Activated CD8-positive, alpha-beta T cell treated with anti-CD3 and anti-CD28 coated beads, Interleukin-2, amount 10 ng/mL, durations not matched to agents 7 days and 5 days (primary cell): ENCODE measurements around the gene IGFBP5. TPM values are rescaled to one million over a fixed set of nuclear protein-coding genes. Genes with fewer than 3 reads are reported as not detected.

ENCODE experiments used
- ATAC-seq: fragments of 150-1000 bp; cut with Tn5 transposase; one replicate; pipeline ENCODE4 v1.10.0; 2021; ENCODE audit warnings: moderate library complexity
- CTCF ChIA-PET: fragments of 350-600 bp; sonication (Branson Sonifier 250); formaldehyde crosslinking; loops from one replicate; lab custom pipeline; 2021; ENCODE audit warnings: antibody characterized with exemption; lab: Charles Lee
- POLR2A ChIA-PET: fragments of 350-600 bp; sonication (Branson Sonifier 250); formaldehyde crosslinking; loops from one replicate; lab custom pipeline; 2021; ENCODE audit warnings: antibody characterized with exemption; lab: Charles Lee
- DNase-seq: peaks from one replicate; pipeline ENCODE4 v3.0.0-alpha.2; 2020
- H3K27ac Mint-ChIP-seq: one replicate; pipeline ENCODE4 v1.8.0; 2021; ENCODE audit warnings: mild to moderate bottlenecking, mixed read lengths
- H3K27me3 Mint-ChIP-seq: one replicate; pipeline ENCODE4 v1.8.0; 2021; ENCODE audit warnings: low read depth, mixed read lengths
- H3K36me3 Mint-ChIP-seq: one replicate; pipeline ENCODE4 v1.8.0; 2021; ENCODE audit warnings: low read depth, mixed read lengths
- H3K4me1 Mint-ChIP-seq: one replicate; pipeline ENCODE4 v1.8.0; 2021; ENCODE audit warnings: low read depth, mixed read lengths
- H3K4me3 Mint-ChIP-seq: one replicate; pipeline ENCODE4 v1.8.0; 2021; ENCODE audit warnings: mild to moderate bottlenecking, mixed read lengths
- H3K9me3 Mint-ChIP-seq: one replicate; pipeline ENCODE4 v1.8.0; 2022; ENCODE audit warnings: mixed read lengths; ENCODE audit not compliant: insufficient read depth
- total RNA-seq, 2 experiments: library from RNA; stranded (reverse); gene quantifications; one replicate each; pipeline ENCODE4 v1.2.3, GENCODE V29; 2021

The IGFBP5 gene
- total RNA-seq, 2 experiments from 2014 or later = 0.08 to 0.18 TPM

DNA sequence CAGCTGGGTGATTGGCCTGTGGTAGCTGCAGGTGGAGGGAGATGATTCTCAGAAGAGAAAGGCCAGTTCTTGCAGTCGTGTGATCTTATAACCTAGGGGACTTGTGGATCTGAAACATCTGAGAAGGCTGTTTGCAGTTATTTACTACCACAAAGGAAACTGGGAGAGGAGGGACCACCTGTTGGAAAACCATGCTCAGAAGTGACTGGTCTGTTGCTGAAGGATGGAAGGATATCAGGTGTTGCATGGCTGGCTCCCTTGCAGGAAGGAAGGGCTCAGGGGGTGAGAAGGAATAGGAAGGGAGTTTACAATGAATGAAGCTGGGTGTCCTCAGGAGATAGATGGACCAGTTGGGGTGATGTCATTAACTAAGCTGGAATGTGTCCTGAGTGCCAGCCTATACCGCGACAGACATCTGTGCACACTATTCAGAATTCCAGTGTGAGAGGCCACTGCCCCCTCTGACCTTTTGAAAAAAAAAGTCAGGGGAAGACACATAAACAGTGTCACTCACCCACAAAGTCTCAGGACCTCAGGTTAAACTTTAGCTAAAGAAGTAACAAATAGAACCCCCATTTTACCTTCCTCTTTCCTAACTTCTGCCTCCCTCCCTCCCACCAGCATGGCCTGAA, 44.6 kb downstream of the IGFBP5 start:
- ATAC-seq = no peak
- peaks cover 5% of the 10 kb centered on the region for H3K36me3 Mint-ChIP-seq
- ChIA-PET CTCF (interaction anchor here (0.6 to 2.7 kb wide), 9 partner anchors 11 to 1398 kb away, joined by 3 to 11 read pairs (median 4); no protein-coding TSS in a partner anchor), POLR2A (no interaction called here)
- DNase-seq = no peak
- H3K9me3 Mint-ChIP-seq = no peaks in the 10 kb centered on the region
- no peaks in the 10 kb centered on the region for H3K27me3 Mint-ChIP-seq
- peaks cover 9% of the 10 kb centered on the region for H3K4me1 Mint-ChIP-seq
- H3K27ac Mint-ChIP-seq = no peak overlapping the region
- H3K4me3 Mint-ChIP-seq = no peak overlapping the region

DNA sequence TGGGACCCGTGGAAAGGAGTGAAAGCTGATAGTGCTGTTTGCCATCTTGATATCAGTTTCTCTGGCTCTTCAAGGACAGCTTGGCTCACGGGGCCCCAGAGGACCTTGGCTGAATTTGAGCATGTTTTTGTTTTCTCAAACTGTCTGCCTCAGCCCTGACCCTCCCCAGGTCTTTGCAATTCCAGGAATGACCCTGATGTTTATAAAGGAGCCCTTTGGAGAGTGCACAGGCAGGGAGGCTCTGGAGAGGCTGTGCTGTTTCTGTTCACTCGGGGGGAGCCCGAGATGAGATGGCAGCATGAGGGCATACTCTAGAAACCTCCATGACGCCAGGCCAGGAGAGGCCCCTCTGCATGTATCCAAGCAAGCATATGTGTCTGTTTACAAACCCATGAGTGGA, 45.8 kb downstream of the IGFBP5 start:
- Mint-ChIP-seq H3K4me3 (no peak overlapping the region), H3K27ac (no peak overlapping the region), H3K27me3 (no peaks in the 10 kb centered on the region), H3K36me3 (peaks cover 12% of the 10 kb centered on the region), H3K4me1 (peaks cover 15% of the 10 kb centered on the region), H3K9me3 (no peaks in the 10 kb centered on the region)
- ChIA-PET CTCF (interaction anchor here (1.2 to 2.7 kb wide), 4 partner anchors 14 to 132 kb away, joined by 3 to 11 read pairs (median 4); no protein-coding TSS in a partner anchor), POLR2A (no interaction called here)
- DNase-seq (no peak), ATAC-seq (no peak)

DNA sequence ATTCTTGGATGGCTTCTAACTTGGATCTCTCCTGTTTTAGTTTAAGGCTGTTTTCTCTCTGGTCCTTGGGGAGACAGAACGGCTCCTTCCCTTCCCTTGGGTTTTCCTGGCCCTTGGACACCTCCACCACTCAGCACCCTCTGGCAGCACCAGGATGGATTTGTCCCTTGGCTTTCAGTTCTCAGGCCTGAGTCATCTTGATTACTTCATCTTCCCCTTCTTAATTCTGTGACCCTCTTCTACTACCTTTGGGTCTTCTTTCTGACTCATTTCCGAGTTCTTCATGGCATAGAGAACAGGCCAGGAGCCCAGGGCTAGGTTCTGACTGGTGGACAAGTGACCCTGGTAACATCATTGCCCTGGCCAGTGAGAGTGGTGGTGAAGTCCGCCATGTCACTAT, 47.2 kb downstream of the IGFBP5 start:
- CTCF ChIA-PET = no interaction called here
- peaks cover 19% of the 10 kb centered on the region for H3K36me3 Mint-ChIP-seq

DNA sequence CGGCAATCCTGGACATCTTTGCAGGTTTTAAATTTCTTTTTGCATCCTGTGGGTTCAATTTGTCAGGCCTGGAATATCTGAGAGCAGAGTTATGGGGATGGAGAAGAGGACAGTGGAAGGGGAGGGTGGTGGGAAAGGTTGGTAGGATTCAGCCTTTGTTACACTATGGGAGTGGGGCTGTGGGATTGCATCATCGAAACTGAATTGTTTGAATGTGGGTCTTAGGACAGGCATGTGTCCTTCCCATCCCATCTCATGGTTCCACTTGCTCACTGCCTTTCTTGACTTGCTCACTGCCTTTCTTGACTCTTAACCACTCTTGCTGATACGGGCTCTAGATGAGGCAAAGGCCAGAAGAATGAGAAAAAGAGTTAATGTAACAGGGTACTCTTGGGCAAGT, 49.2 kb downstream of the IGFBP5 start:
- no peak for DNase-seq
- ChIA-PET CTCF (interaction anchor here (1.0 to 1.2 kb wide), 2 partner anchors 21 to 126 kb away, joined by 3 read pairs; no protein-coding TSS in a partner anchor), POLR2A (no interaction called here)
- Mint-ChIP-seq H3K9me3 (peaks cover 7% of the 10 kb centered on the region), H3K4me1 (peaks cover 18% of the 10 kb centered on the region), H3K27me3 (no peaks in the 10 kb centered on the region), H3K4me3 (no peak overlapping the region), H3K36me3 (peaks cover 22% of the 10 kb centered on the region), H3K27ac (no peak overlapping the region)
- ATAC-seq = no peak

More for the DNA sequence above, 47.2 kb downstream of the IGFBP5 start:
- Mint-ChIP-seq H3K9me3 (peaks cover 7% of the 10 kb centered on the region), H3K4me3 (no peak overlapping the region), H3K27ac (no peak overlapping the region), H3K27me3 (no peaks in the 10 kb centered on the region), H3K4me1 (peaks cover 18% of the 10 kb centered on the region)
- POLR2A ChIA-PET = no interaction called here
- no peak for ATAC-seq
- no peak for DNase-seq

- H3K9me3 Mint-ChIP-seq = peaks cover 7% of the 10 kb centered on the region
- ChIA-PET POLR2A (no interaction called here), CTCF (no interaction called here)
- H3K4me1 Mint-ChIP-seq = peaks cover 18% of the 10 kb centered on the region
- H3K27ac Mint-ChIP-seq = no peak overlapping the region
- ATAC-seq (no peak), DNase-seq (no peak)
- peaks cover 22% of the 10 kb centered on the region for H3K36me3 Mint-ChIP-seq
- H3K4me3 Mint-ChIP-seq = no peak overlapping the region
- H3K27me3 Mint-ChIP-seq = no peaks in the 10 kb centered on the region
Measured at GRCh38 chr2:216645636-216645950, 49.8 kb downstream of the IGFBP5 start.

- H3K27me3 Mint-ChIP-seq = no peaks in the 10 kb centered on the region
- ATAC-seq (no peak), DNase-seq (no peak)
- peaks cover 7% of the 10 kb centered on the region for H3K9me3 Mint-ChIP-seq
- CTCF ChIA-PET = interaction anchor here (2.1 kb wide), 1 partner anchor 21 kb away, joined by 8 read pairs; no protein-coding TSS in a partner anchor
- H3K4me1 Mint-ChIP-seq = peaks cover 18% of the 10 kb centered on the region
- peak overlapping the region; percentile 68 for H3K27ac Mint-ChIP-seq
- H3K4me3 Mint-ChIP-seq = no peak overlapping the region
- POLR2A ChIA-PET = no interaction called here
- peaks cover 24% of the 10 kb centered on the region for H3K36me3 Mint-ChIP-seq
Measured at GRCh38 chr2:216644842-216645635, 50.3 kb downstream of the IGFBP5 start.

DNA sequence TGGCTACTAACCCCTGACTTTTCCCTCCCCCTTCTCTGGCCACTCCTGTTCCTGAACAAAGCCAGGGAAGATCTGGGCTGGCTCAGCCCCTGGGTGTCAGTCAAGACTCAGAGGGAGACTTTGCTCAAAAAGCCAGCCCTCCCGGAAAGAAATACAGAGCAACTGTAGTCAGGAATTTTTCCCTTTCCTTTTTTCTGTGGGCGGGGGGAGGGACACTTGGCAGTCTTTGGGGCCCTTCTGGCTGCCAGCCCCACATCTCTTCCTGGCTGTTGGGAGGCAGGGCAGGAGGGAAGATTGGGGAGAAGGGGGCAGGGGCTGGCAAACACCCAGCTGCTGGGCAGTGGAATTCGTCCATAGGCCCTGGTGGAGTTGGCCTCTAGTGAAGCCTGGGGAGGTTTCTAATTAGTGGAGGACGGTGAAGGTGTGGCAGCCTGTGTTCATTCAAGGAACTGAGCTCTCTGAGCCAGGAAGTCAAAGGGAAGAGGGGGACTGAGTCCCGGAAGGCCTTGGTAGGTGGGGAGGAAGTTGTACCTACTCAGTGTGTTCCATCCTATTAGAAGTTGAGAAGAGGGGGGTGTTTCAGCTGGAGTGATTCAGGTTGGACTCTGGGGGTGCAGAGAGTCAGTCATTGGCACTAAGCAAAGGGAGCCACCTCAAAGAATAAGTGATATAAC, 51.2 kb downstream of the IGFBP5 start:
- H3K27ac Mint-ChIP-seq = peak overlapping the region; percentile 68
- ChIA-PET CTCF (interaction anchor here (0.6 to 2.1 kb wide), 2 partner anchors 22 to 102 kb away, joined by 3 to 8 read pairs; no protein-coding TSS in a partner anchor), POLR2A (interaction anchor here (0.7 kb wide), 1 partner anchor 38 kb away, joined by 4 read pairs; no protein-coding TSS in a partner anchor)
- no peak for DNase-seq
- peaks cover 27% of the 10 kb centered on the region for H3K36me3 Mint-ChIP-seq
- no peak overlapping the region for H3K4me3 Mint-ChIP-seq
- peaks cover 7% of the 10 kb centered on the region for H3K9me3 Mint-ChIP-seq
- H3K4me1 Mint-ChIP-seq = peaks cover 18% of the 10 kb centered on the region
- no peak for ATAC-seq
- H3K27me3 Mint-ChIP-seq = no peaks in the 10 kb centered on the region

- peaks cover 31% of the 10 kb centered on the region for H3K27me3 Mint-ChIP-seq
- H3K27ac Mint-ChIP-seq = no peak overlapping the region
- H3K4me1 Mint-ChIP-seq = peaks cover 41% of the 10 kb centered on the region
- H3K9me3 Mint-ChIP-seq = no peaks in the 10 kb centered on the region
- ChIA-PET CTCF (no interaction called here), POLR2A (no interaction called here)
- no peak overlapping the region for H3K4me3 Mint-ChIP-seq
- H3K36me3 Mint-ChIP-seq = peaks cover 18% of the 10 kb centered on the region
- ATAC-seq = no peak
- no peak for DNase-seq
Measured at GRCh38 chr2:216637472-216637871, 57.9 kb downstream of the IGFBP5 start.

- CTCF ChIA-PET = no interaction called here
- Mint-ChIP-seq H3K4me3 (peak overlapping the region; percentile 83), H3K27me3 (peaks cover 38% of the 10 kb centered on the region)
Measured at GRCh38 chr2:216636551-216637450, 58.5 kb downstream of the IGFBP5 start.

GRCh38 chr2:216635701-216636550, 59.4 kb downstream of the IGFBP5 start:
- CTCF ChIA-PET = interaction anchor here (1.0 to 2.0 kb wide), 4 partner anchors 14 to 119 kb away, joined by 3 to 7 read pairs (median 4); no protein-coding TSS in a partner anchor
- peaks cover 45% of the 10 kb centered on the region for H3K4me1 Mint-ChIP-seq
- H3K27me3 Mint-ChIP-seq = peaks cover 45% of the 10 kb centered on the region
- no peak overlapping the region for H3K27ac Mint-ChIP-seq
- POLR2A ChIA-PET = interaction anchor here (0.5 to 0.6 kb wide), 3 partner anchors 26 to 126 kb away, joined by 3 read pairs; no protein-coding TSS in a partner anchor
- H3K4me3 Mint-ChIP-seq = peak overlapping the region; percentile 83
- ATAC-seq = no peak
- no peak for DNase-seq
- peaks cover 18% of the 10 kb centered on the region for H3K36me3 Mint-ChIP-seq
- H3K9me3 Mint-ChIP-seq = no peaks in the 10 kb centered on the region

More at GRCh38 chr2:216636551-216637450, 58.5 kb downstream of the IGFBP5 start:
- no peak for DNase-seq
- no peak overlapping the region for H3K27ac Mint-ChIP-seq
- H3K4me1 Mint-ChIP-seq = peaks cover 45% of the 10 kb centered on the region
- H3K36me3 Mint-ChIP-seq = peaks cover 18% of the 10 kb centered on the region
- no peaks in the 10 kb centered on the region for H3K9me3 Mint-ChIP-seq
- POLR2A ChIA-PET = no interaction called here
- peak; percentile 9 for ATAC-seq
